ENCODE results near the gene KIAA0586.

GRCh38 chr14:58513272-58513671 is 85.8 kb downstream of the KIAA0586 start:
- TF ChIP-seq CTCF (conservative IDR thresholded peaks at IDR 0.05 in 1 of 2, IDR thresholded peaks at IDR 0.05 in 1 of 2; ENCODE audit: extremely low read depth in 1 of 2, insufficient read depth in 1 of 2, low read depth in 1 of 2, low read length in 2 of 2) (no peak), EZH2 (IDR thresholded peaks at IDR 0.05; ENCODE audit: borderline replicate concordance, low read length) (no peak)
